Thoracic aorta (tissue), 2 donors: ENCODE results near the gene MYH7. TPM values are rescaled to one million over a fixed set of nuclear protein-coding genes. Genes with fewer than 3 reads are reported as not detected.

Experiments used
- ATAC-seq: fragments of 150-250 bp; one replicate; pipeline ENCODE4 v1.8.0; 2017; ENCODE audit warnings: low read depth; ENCODE audit not compliant: insufficient number of reproducible peaks, low FRiP score
- DNase-seq: peaks from one replicate; pipeline ENCODE4 v3.0.0-alpha.2; 2020; ENCODE audit warnings: low spot score
- H3K27ac ChIP-seq, 2 donors: fragments of 200-600 bp; sonication (generic); 1 replicate in 1 of 2; 2 replicates in 1 of 2; pipeline ENCODE4 v1.5.1; 2016; ENCODE audit warnings: mild to moderate bottlenecking in 2 of 2, moderate library complexity in 2 of 2
- H3K27me3 ChIP-seq: fragments of 200-600 bp; sonication (generic); replicated peaks from 2 replicates; pipeline ENCODE4 v1.6.0; 2016; ENCODE audit warnings: mild to moderate bottlenecking; ENCODE audit not compliant: insufficient read depth
- H3K36me3 ChIP-seq: fragments of 200-600 bp; sonication (generic); one replicate; pipeline ENCODE4 v1.5.1; 2016
- H3K4me1 ChIP-seq, 2 donors: fragments of 200-600 bp; sonication (generic); 1 replicate in 1 of 2; 2 replicates in 1 of 2; pipeline versions ENCODE4 v1.5.1 to v1.6.0; 2016; ENCODE audit warnings: low read depth in 2 of 2, mild to moderate bottlenecking in 1 of 2; ENCODE audit not compliant: control insufficient read depth in 1 of 2
- H3K4me3 ChIP-seq: fragments of 200-600 bp; sonication (generic); 2 replicates; pipeline ENCODE4 v1.5.1; 2016; ENCODE audit warnings: mild to moderate bottlenecking
- H3K9me3 ChIP-seq: fragments of 200-600 bp; sonication (generic); 2 replicates; pipeline ENCODE4 v1.5.1; 2016
- CTCF ChIP-seq: fragments of 200-600 bp; sonication (generic); IDR thresholded peaks from one replicate; pipeline ENCODE4 v1.5.1; 2019; ENCODE audit warnings: antibody characterized with exemption
- total RNA-seq, 2 donors: library from RNA; depleted of rRNA; stranded (reverse); fragments of >200 nt; gene quantifications; one replicate each; pipeline versions ENCODE4 v1.1.0 to v1.2.3, GENCODE V29; 2016

The MYH7 gene
- total RNA-seq, 2 donors from 2014 or later = 0.81 TPM; not detected in 1

- ATAC-seq (no peak), DNase-seq (no peak)
- Histone ChIP-seq H3K27me3 (no peaks in the 10 kb centered on the region), H3K27ac (no peak overlapping the region), H3K4me3 (no peak overlapping the region), H3K36me3 (no peaks in the 10 kb centered on the region), H3K9me3 (no peaks in the 10 kb centered on the region), H3K4me1 (no peaks in the 10 kb centered on the region)
- no peak for TF ChIP-seq CTCF
Measured at GRCh38 chr14:23446291-23446851, 10.9 kb upstream of the MYH7 start.

GRCh38 chr14:23445773-23446172 lies 10.3 kb upstream of the MYH7 start:
- DNase-seq = no peak
- no peak overlapping the region for H3K27ac ChIP-seq
- H3K9me3 ChIP-seq = no peaks in the 10 kb centered on the region
- H3K27me3 ChIP-seq = no peaks in the 10 kb centered on the region
- TF ChIP-seq CTCF = no peak
- H3K4me1 ChIP-seq = no peaks in the 10 kb centered on the region
- H3K36me3 ChIP-seq = no peaks in the 10 kb centered on the region
- no peak for ATAC-seq
- H3K4me3 ChIP-seq = no peak overlapping the region

GRCh38 chr14:23444314-23444713 lies 8.9 kb upstream of the MYH7 start:
- H3K4me3 ChIP-seq = no peak overlapping the region
- DNase-seq (no peak), ATAC-seq (no peak)
- TF ChIP-seq CTCF = no peak
- H3K4me1 ChIP-seq = no peaks in the 10 kb centered on the region
- H3K27ac ChIP-seq = no peak overlapping the region
- H3K27me3 ChIP-seq = no peaks in the 10 kb centered on the region
- no peaks in the 10 kb centered on the region for H3K36me3 ChIP-seq
- H3K9me3 ChIP-seq = no peaks in the 10 kb centered on the region

- TF ChIP-seq CTCF = no peak
- Histone ChIP-seq H3K4me1 (no peaks in the 10 kb centered on the region), H3K4me3 (no peak overlapping the region), H3K27me3 (no peaks in the 10 kb centered on the region), H3K9me3 (no peaks in the 10 kb centered on the region), H3K27ac (no peak overlapping the region), H3K36me3 (no peaks in the 10 kb centered on the region)
- ATAC-seq = no peak
- no peak for DNase-seq
Measured at GRCh38 chr14:23443881-23444280, 8.4 kb upstream of the MYH7 start.

GRCh38 chr14:23443411-23443812 lies 8.0 kb upstream of the MYH7 start:
- DNase-seq = no peak
- ATAC-seq = no peak
- Histone ChIP-seq H3K4me1 (no peaks in the 10 kb centered on the region), H3K4me3 (no peak overlapping the region), H3K27me3 (no peaks in the 10 kb centered on the region), H3K9me3 (no peaks in the 10 kb centered on the region), H3K27ac (no peak overlapping the region), H3K36me3 (no peaks in the 10 kb centered on the region)
- no peak for TF ChIP-seq CTCF
